ENCODE results near the gene VASH2.
A peak's percentile ranks its signal among the peaks of the same experiment; 100 is the strongest.
"Not testable (repeated sequence)": the region's sequence is repeated elsewhere in the genome, so short reads cannot be mapped to it uniquely, and the experiment has no call there.

VASH2 gene

DNA sequence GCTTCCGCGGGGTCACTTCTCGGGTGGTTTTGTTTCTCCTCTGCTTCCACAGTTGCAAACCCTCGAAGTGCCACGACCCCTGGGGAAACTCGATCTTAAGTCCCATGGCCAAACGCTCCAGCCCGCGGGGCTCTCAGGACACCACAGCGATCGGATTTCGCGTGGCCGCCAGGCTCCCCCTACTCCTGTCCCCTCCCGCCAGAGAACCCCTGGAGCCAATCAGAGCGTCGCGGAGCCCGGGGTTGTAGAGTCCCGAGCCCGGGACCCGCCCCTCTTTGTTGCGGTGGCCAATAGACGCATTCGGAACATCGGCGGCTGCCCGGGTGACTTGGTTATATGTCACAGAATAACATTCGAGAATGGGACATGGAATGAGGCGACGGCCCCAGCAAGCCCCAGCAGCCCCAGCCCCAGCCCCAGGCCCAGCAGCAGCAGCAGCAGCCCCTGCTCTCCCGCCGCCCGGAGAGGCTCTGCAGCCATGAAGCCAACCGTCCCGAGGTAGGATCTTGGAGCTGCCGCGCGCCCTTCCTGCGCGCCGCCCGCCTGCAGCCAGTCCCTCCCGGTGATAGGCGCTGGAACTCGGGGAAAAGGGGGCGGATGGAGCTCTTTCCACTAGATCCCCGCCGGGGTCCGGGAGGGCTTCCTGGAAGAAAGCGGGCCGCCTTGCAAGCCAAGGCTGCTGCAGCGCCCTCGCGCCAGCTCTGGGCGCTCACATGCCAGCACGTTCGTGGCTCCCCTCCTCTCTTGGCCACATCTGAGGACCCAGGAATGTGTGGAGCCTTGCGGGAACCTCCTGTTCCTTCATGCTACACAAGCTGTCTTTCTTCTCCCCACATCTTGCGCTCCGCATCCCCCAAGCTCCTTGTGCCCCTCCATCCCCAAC lies at the start of gene VASH2:
Gene VASH2, plus strand, starts transcription at position 299 of the 883 bp plus-strand sequence. CDS start 1,002 bp downstream, outside the sequence.
- H3K4me3 ChIP-seq (ENCODE audit: low read length) = peak within 1 kb of the TSS; percentile 54
- no peak for TF ChIP-seq CTCF (conservative IDR thresholded peaks at IDR 0.05; ENCODE audit: low read length)
- peak; percentile 41 for DNase-seq (ENCODE audit: low read depth)

DNA sequence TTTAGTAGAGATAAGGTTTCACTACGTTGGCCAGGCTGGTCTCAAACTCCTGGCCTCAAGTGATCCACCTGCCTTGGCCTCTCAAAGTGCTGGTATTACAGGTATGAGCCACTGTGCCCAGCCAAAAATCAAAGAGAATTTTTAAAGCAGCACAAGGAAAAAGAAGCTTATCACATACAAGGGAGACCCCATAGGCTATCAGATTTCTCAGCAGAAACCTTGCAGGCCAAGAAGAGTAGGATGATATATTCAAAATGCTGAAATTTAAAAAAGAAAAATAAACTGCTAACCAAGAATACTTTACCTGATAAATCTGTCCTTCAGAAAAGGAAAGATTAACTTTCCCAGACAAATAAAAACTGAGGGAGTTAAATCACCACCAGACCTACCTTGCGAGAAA lies 49.1 kb upstream of the VASH2 start:
- TF ChIP-seq CTCF (conservative IDR thresholded peaks at IDR 0.05; ENCODE audit: low read length) = no peak
- H3K4me3 ChIP-seq (ENCODE audit: low read length) = no peak overlapping the region
- no peak for DNase-seq (ENCODE audit: low read depth)

- DNase-seq (ENCODE audit: low read depth) = no peak
- H3K4me3 ChIP-seq (ENCODE audit: low read length) = no peak overlapping the region
- TF ChIP-seq CTCF (conservative IDR thresholded peaks at IDR 0.05; ENCODE audit: low read length) = no peak
These were observed 48.3 kb upstream of the VASH2 start for GRCh38 chr1:212902054-212902453.

GRCh38 chr1:212903664-212904063 lies 46.7 kb upstream of the VASH2 start:
- H3K4me3 ChIP-seq (ENCODE audit: low read length) = no peak overlapping the region
- DNase-seq (ENCODE audit: low read depth) = no peak
- TF ChIP-seq CTCF (conservative IDR thresholded peaks at IDR 0.05; ENCODE audit: low read length) = no peak

- not testable (repeated sequence) for H3K4me3 ChIP-seq (ENCODE audit: low read length); DNase-seq (ENCODE audit: low read depth)
These were observed 42.3 kb upstream of the VASH2 start for GRCh38 chr1:212908071-212908470.

DNA sequence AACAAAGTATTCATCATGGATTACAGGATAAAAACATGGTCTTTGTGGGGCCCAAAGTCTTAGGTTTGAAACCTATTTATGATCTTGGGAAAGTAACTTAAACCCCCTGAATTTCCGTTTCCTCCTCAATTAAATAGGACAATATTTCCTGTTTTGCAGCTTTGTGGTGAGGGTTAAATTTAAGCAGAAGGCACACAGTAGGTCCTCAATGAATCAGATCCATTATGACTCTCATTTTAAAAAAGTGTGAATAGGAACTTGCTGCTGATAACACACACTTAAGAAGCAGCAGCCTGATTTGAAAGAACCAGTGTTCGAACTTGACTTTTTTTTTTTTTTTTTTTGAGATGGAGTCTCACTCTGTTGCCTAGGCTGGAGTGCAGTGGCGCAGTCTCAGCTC lies 41.4 kb upstream of the VASH2 start:
- H3K4me3 ChIP-seq (ENCODE audit: low read length) = no peak overlapping the region
- TF ChIP-seq CTCF (conservative IDR thresholded peaks at IDR 0.05; ENCODE audit: low read length) = no peak
- DNase-seq (ENCODE audit: low read depth) = no peak

DNA sequence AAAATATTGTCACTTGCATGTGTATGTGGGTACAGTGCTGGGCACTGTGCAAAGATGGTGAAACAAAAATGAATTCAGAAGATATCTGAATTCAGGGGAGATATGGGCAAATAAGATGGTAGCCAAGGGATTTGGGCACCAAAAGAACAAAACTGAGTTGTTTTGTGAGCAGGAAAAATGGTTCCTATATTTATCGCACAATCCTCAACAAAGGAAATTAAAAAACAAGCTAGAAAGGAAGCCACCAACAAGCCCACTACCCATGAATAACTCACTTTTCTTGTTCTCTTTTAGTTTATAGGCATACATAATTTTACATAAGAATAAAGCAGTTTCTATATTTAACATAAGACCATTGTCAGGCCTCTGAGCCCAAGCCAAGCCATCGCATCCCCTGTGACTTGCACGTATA lies 40.7 kb upstream of the VASH2 start:
- no peak for DNase-seq (ENCODE audit: low read depth)
- no peak overlapping the region for H3K4me3 ChIP-seq (ENCODE audit: low read length)
- no peak for TF ChIP-seq CTCF (conservative IDR thresholded peaks at IDR 0.05; ENCODE audit: low read length)

- not testable (repeated sequence) for DNase-seq (ENCODE audit: low read depth); H3K4me3 ChIP-seq (ENCODE audit: low read length)
These were observed 40.1 kb upstream of the VASH2 start for GRCh38 chr1:212910213-212910612.

- not testable (repeated sequence) for DNase-seq (ENCODE audit: low read depth); H3K4me3 ChIP-seq (ENCODE audit: low read length)
These were observed 36.7 kb upstream of the VASH2 start for GRCh38 chr1:212913638-212914037.

DNA sequence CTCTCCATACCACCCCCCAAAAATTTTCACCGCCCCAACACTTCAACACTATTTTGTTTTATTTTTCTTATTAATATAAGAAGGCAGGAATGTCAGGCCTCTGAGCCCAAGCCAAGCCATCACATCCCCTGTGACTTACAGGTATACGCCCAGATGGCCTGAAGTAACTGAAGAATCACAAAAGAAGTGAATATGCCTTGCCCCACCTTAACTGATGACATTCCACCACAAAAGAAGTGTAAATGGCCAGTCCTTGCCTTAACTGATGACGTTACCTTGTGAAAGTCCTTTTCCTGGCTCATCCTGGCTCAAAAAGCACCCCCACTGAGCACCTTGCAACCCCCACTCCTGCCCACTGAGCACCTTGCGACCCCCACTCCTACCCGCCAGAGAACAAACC lies 36.2 kb upstream of the VASH2 start:
- H3K4me3 ChIP-seq (ENCODE audit: low read length); DNase-seq (ENCODE audit: low read depth): not testable (repeated sequence)
